SU-DHL-6 (cell line): ENCODE data around the gene OR1K1.

Source experiments
- H2AFZ ChIP-seq: fragments of 200-600 bp; sonication (generic); 2 replicates; pipeline ENCODE4 v1.6.1; 2014; ENCODE audit warnings: low read depth, mild to moderate bottlenecking, moderate library complexity, mixed read lengths, antibody characterized with exemption, low read length; ENCODE audit not compliant: severe bottlenecking
- H3F3A ChIP-seq: fragments of 200-600 bp; shearing (Covaris generic); 2 replicates; pipeline ENCODE4 v1.6.0; 2016; ENCODE audit warnings: antibody characterized with exemption, mild to moderate bottlenecking; ENCODE audit not compliant: insufficient read depth
- H3K27ac ChIP-seq: fragments of 200-600 bp; sonication (generic); 2 replicates; pipeline ENCODE4 v1.5.1; 2016; ENCODE audit warnings: low read depth, mild to moderate bottlenecking, low read length, moderate library complexity, mixed read lengths
- H3K27me3 ChIP-seq: fragments of 200-600 bp; sonication (generic), shearing (Covaris generic); 2 replicates; pipeline ENCODE4 v1.6.0; 2014; ENCODE audit warnings: mild to moderate bottlenecking, low read length
- H3K36me3 ChIP-seq: fragments of 200-600 bp; sonication (generic); 2 replicates; pipeline ENCODE4 v1.6.1; 2014; ENCODE audit warnings: mild to moderate bottlenecking, low read length, mixed read lengths
- H3K4me2 ChIP-seq: fragments of 300-600, 200-600 bp; shearing (Covaris generic), sonication (generic); 2 replicates; pipeline ENCODE4 v1.6.0; 2014; ENCODE audit warnings: low read length, low read depth, mild to moderate bottlenecking; ENCODE audit not compliant: poor library complexity, severe bottlenecking
- H3K4me3 ChIP-seq: fragments of 200-600 bp; sonication (generic); 2 replicates; pipeline ENCODE4 v1.5.1; 2014; ENCODE audit warnings: antibody characterized with exemption, low read length, mild to moderate bottlenecking, mixed read lengths; ENCODE audit not compliant: insufficient read depth, poor library complexity, severe bottlenecking
- H3K79me2 ChIP-seq: fragments of 200-600 bp; sonication (generic); 2 replicates; pipeline ENCODE4 v1.6.1; 2014; ENCODE audit warnings: mild to moderate bottlenecking, low read length, moderate library complexity; ENCODE audit not compliant: insufficient read depth
- H3K9ac ChIP-seq: fragments of 200-600 bp; sonication (generic); 2 replicates; pipeline ENCODE4 v1.7.0; 2014; ENCODE audit warnings: mild to moderate bottlenecking, low read length
- H3K9me2 ChIP-seq: fragments of 200-600 bp; sonication (generic); replicated peaks from 2 replicates; pipeline ENCODE4 v1.6.1; 2014; ENCODE audit warnings: low read length; ENCODE audit not compliant: insufficient read depth
- H3K9me3 ChIP-seq: fragments of 200-600 bp; sonication (generic); 2 replicates; pipeline ENCODE4 v1.6.1; 2014; ENCODE audit warnings: low read length, mixed read lengths; ENCODE audit not compliant: insufficient read depth
- H4K20me1 ChIP-seq: fragments of 200-600 bp; sonication (generic); 2 replicates; pipeline ENCODE4 v1.6.1; 2014; ENCODE audit warnings: low read depth, mild to moderate bottlenecking, antibody characterized with exemption, low read length, moderate library complexity, mixed read lengths
- EZH2phosphoT487 ChIP-seq: fragments of 200-600 bp; sonication (generic), shearing (Covaris generic); conservative IDR thresholded peaks from 2 replicates; pipeline ENCODE4 v1.6.1; 2018; ENCODE audit warnings: mild to moderate bottlenecking, antibody characterized with exemption, low read length, moderate library complexity, mixed read lengths
- TF ChIP-seq, protein P1 (sequence below): fragments of 200-600 bp; sonication (generic); IDR thresholded peaks from one replicate; pipeline ENCODE4 v1.5.1; 2017; ENCODE audit warnings: antibody characterized with exemption, mild to moderate bottlenecking, low read length, moderate library complexity; ENCODE audit not compliant: insufficient read depth, poor library complexity, severe bottlenecking

Gene OR1K1

GRCh38 chr9:122845116-122845515, 45.2 kb downstream of the OR1K1 start:
- Histone ChIP-seq H3K9me2 (no peaks in the 10 kb centered on the region), H2AFZ (no peak overlapping the region), H3K4me2 (no peak overlapping the region), H3K27ac (no peak overlapping the region), H3K9ac (no peak overlapping the region), H3K4me3 (no peak overlapping the region), H3K27me3 (no peaks in the 10 kb centered on the region), H3K9me3 (no peaks in the 10 kb centered on the region), H4K20me1 (peaks cover 6% of the 10 kb centered on the region; the same call in 1 of the 2 replicates), H3K36me3 (peaks cover 28% of the 10 kb centered on the region; the same call in 1 of the 2 replicates), H3K79me2 (no peaks in the 10 kb centered on the region), H3F3A (peaks cover 20% of the 10 kb centered on the region; the same call in 1 of the 2 replicates)
- no peak for TF ChIP-seq EZH2phosphoT487
- TF ChIP-seq, protein P1, sequence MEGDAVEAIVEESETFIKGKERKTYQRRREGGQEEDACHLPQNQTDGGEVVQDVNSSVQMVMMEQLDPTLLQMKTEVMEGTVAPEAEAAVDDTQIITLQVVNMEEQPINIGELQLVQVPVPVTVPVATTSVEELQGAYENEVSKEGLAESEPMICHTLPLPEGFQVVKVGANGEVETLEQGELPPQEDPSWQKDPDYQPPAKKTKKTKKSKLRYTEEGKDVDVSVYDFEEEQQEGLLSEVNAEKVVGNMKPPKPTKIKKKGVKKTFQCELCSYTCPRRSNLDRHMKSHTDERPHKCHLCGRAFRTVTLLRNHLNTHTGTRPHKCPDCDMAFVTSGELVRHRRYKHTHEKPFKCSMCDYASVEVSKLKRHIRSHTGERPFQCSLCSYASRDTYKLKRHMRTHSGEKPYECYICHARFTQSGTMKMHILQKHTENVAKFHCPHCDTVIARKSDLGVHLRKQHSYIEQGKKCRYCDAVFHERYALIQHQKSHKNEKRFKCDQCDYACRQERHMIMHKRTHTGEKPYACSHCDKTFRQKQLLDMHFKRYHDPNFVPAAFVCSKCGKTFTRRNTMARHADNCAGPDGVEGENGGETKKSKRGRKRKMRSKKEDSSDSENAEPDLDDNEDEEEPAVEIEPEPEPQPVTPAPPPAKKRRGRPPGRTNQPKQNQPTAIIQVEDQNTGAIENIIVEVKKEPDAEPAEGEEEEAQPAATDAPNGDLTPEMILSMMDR = no peak

DNA sequence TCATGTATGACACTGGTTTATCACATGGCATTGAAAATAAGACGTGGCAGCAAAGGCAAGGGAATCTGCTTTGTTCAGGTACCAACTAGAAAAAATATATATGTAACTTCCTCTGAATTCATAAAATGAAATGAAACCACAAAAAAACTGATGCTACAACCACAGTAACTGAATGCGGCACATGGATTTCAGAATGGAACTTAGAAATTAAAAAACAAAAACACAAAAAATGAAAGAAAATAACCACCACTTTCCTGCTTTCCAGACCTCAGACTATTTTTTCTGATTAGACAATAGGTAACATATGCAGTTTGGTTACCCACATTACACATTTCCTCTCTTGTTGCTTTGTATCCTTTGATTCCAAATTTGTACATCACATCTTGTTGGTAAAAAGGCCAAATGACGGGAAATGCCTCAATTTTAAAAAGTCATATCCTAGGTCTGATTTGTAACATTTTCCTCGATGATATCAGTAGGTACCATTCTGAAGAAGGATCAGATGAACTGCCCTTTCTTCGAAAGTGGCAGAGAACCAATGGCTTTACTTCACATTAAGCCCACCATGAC, 46.5 kb downstream of the OR1K1 start:
- no peaks in the 10 kb centered on the region for H3K9me2 ChIP-seq
- no peaks in the 10 kb centered on the region for H3K9me3 ChIP-seq
- H4K20me1 ChIP-seq = peaks cover 6% of the 10 kb centered on the region; the same call in 1 of the 2 replicates
- no peak overlapping the region for H3K4me2 ChIP-seq
- H3F3A ChIP-seq = peaks cover 20% of the 10 kb centered on the region; the same call in 1 of the 2 replicates
- H2AFZ ChIP-seq = no peak overlapping the region
- no peaks in the 10 kb centered on the region for H3K79me2 ChIP-seq
- no peak overlapping the region for H3K9ac ChIP-seq
- no peaks in the 10 kb centered on the region for H3K27me3 ChIP-seq
- peaks cover 37% of the 10 kb centered on the region; the same call in 1 of the 2 replicates for H3K36me3 ChIP-seq
- no peak overlapping the region for H3K4me3 ChIP-seq
- no peak overlapping the region for H3K27ac ChIP-seq
- TF ChIP-seq EZH2phosphoT487 = no peak
- TF ChIP-seq, protein P1 = no peak

DNA sequence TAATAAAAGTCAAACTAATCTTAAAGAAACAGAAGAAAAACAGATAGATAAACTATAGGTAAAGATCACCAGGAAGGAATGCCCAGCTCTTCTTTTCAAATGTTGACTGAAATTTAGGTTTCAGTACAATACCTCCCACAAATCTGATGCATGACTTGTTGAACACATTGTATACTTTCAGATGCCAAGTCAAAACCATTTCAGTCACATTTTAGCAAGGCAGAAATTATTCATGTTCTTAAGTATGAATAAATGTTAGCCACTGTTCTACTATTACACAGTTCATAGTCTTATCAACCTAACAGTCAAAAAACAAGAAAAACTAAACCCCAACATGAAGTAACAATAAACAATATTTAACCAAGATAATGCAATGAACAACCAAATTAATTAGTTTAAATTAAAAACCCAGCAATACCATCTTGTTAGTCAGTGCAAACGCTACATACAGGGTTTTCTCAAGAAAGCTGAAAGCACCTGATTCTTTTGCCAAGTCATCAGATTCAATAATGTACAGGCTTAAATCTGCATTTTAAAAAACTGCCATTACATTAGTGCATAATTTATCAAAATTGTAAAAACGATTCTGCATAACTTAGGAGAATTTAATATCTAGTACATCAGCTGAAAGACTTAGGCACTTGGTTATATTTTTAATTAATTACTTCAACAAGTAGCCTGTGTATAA, 48.5 kb downstream of the OR1K1 start:
- Histone ChIP-seq H2AFZ (no peak overlapping the region), H3K36me3 (peaks cover 38% of the 10 kb centered on the region; the same call in 1 of the 2 replicates)

More for the DNA sequence above, 48.5 kb downstream of the OR1K1 start:
- Histone ChIP-seq H3K4me2 (no peak overlapping the region), H3K79me2 (no peaks in the 10 kb centered on the region), H3K9ac (no peak overlapping the region), H3F3A (peaks cover 20% of the 10 kb centered on the region; the same call in 1 of the 2 replicates), H3K27ac (no peak overlapping the region), H4K20me1 (peaks cover 6% of the 10 kb centered on the region; the same call in 1 of the 2 replicates), H3K9me3 (no peaks in the 10 kb centered on the region), H3K9me2 (no peaks in the 10 kb centered on the region), H3K27me3 (no peaks in the 10 kb centered on the region), H3K4me3 (no peak overlapping the region)
- no peak for TF ChIP-seq EZH2phosphoT487
- TF ChIP-seq, protein P1 = no peak
